Measurements from ENCODE around the gene SMG7.
"Not testable (repeated sequence)": the region's sequence is repeated elsewhere in the genome, so short reads cannot be mapped to it uniquely, and the experiment has no call there.

SMG7 gene

GRCh38 chr1:183472488-183473216 is at the start of gene SMG7:
TSS of gene SMG7 (plus strand) at chr1:183472499. CDS start at chr1:183472621, 122 bp downstream.
- no peaks in the 10 kb centered on the region for H3K9me3 ChIP-seq (replicated peaks in 1 of 11)
- H3K27me3 ChIP-seq = no peaks in the 10 kb centered on the region
- peaks cover 40 to 59% (median 51%) of the 10 kb centered on the region in 10 experiments for H3K4me1 ChIP-seq
- H4K20me1 ChIP-seq = peaks cover 10 to 41% (median 23%) of the 10 kb centered on the region in 11 experiments; a peak in 16 of 22 replicates
- H3K4me2 ChIP-seq = peak within 1 kb of the TSS; percentile 87 to 98 (median 94)
- H3K36me3 ChIP-seq = peaks cover 0 to 29% (median 13%) of the 10 kb centered on the region in 11 experiments; a peak in 13 of 22 replicates
- H3K9ac ChIP-seq = peak within 1 kb of the TSS; percentile 95 to 99 (median 99)
- H3K27ac ChIP-seq = peak within 1 kb of the TSS; percentile 98 to 100 (median 99)
- no peak for TF ChIP-seq Cebpa-rat (IDR thresholded peaks at IDR 0.05)
- peak within 1 kb of the TSS; percentile 88 to 100 (median 98) for H3K4me3 ChIP-seq

- no peaks in the 10 kb centered on the region for H3K27me3 ChIP-seq
- no peaks in the 10 kb centered on the region for H4K20me1 ChIP-seq
- no peak overlapping the region for H3K4me3 ChIP-seq
- H3K4me2 ChIP-seq = no peak overlapping the region
- H3K36me3 ChIP-seq = no peaks in the 10 kb centered on the region
- no peaks in the 10 kb centered on the region for H3K4me1 ChIP-seq
- no peak overlapping the region for H3K9ac ChIP-seq
- no peak overlapping the region for H3K27ac ChIP-seq
- TF ChIP-seq Cebpa-rat (IDR thresholded peaks at IDR 0.05) = no peak
- peaks cover 0 to 9% (median 4%) of the 10 kb centered on the region in 11 experiments; a peak in 4 of 22 replicates for H3K9me3 ChIP-seq (replicated peaks in 1 of 11)
These were observed 48.8 kb upstream of the SMG7 start for GRCh38 chr1:183423541-183423940.

GRCh38 chr1:183424691-183425090 is 47.6 kb upstream of the SMG7 start:
- Histone ChIP-seq H3K27me3 (no peaks in the 10 kb centered on the region), H3K4me2 (no peak overlapping the region), H3K9me3 (replicated peaks in 1 of 11) (peaks cover 0 to 18% (median 9%) of the 10 kb centered on the region in 11 experiments; a peak in 17 of 22 replicates)

GRCh38 chr1:183427591-183427990 is 44.7 kb upstream of the SMG7 start:
- not testable (repeated sequence) for H3K9ac ChIP-seq, H3K4me2 ChIP-seq, H3K27ac ChIP-seq, H3K36me3 ChIP-seq, H3K4me3 ChIP-seq, H3K27me3 ChIP-seq, H4K20me1 ChIP-seq, H3K4me1 ChIP-seq
- H3K9me3 ChIP-seq (replicated peaks in 1 of 11) = peaks cover 0 to 33% (median 15%) of the 10 kb centered on the region in 11 experiments; a peak in 17 of 22 replicates

More at GRCh38 chr1:183424691-183425090, 47.6 kb upstream of the SMG7 start:
- Histone ChIP-seq H4K20me1 (no peaks in the 10 kb centered on the region), H3K4me3 (no peak overlapping the region), H3K27ac (no peak overlapping the region), H3K36me3 (no peaks in the 10 kb centered on the region), H3K4me1 (no peaks in the 10 kb centered on the region), H3K9ac (no peak overlapping the region)
- no peak for TF ChIP-seq Cebpa-rat (IDR thresholded peaks at IDR 0.05)

- no peak overlapping the region for H3K4me3 ChIP-seq
- H4K20me1 ChIP-seq = no peaks in the 10 kb centered on the region
- H3K27ac ChIP-seq = no peak overlapping the region
- TF ChIP-seq Cebpa-rat (IDR thresholded peaks at IDR 0.05) = no peak
- no peak overlapping the region for H3K9ac ChIP-seq
- no peaks in the 10 kb centered on the region for H3K27me3 ChIP-seq
- H3K9me3 ChIP-seq (replicated peaks in 1 of 11) = peaks cover 0 to 26% (median 11%) of the 10 kb centered on the region in 11 experiments; a peak in 17 of 22 replicates
- no peaks in the 10 kb centered on the region for H3K4me1 ChIP-seq
- H3K36me3 ChIP-seq = no peaks in the 10 kb centered on the region
- H3K4me2 ChIP-seq = no peak overlapping the region
These were observed 40.3 kb upstream of the SMG7 start for GRCh38 chr1:183431840-183432547.

- Histone ChIP-seq H3K27ac (no peak overlapping the region), H3K9ac (no peak overlapping the region), H3K4me1 (no peaks in the 10 kb centered on the region), H3K4me2 (no peak overlapping the region), H3K27me3 (no peaks in the 10 kb centered on the region), H3K9me3 (replicated peaks in 1 of 11) (peaks cover 0 to 24% (median 10%) of the 10 kb centered on the region in 11 experiments; a peak in 16 of 22 replicates), H3K36me3 (no peaks in the 10 kb centered on the region), H4K20me1 (no peaks in the 10 kb centered on the region), H3K4me3 (no peak overlapping the region)
- no peak for TF ChIP-seq Cebpa-rat (IDR thresholded peaks at IDR 0.05)
These were observed 39.8 kb upstream of the SMG7 start for GRCh38 chr1:183432548-183432875.

GRCh38 chr1:183433703-183434102 is 38.6 kb upstream of the SMG7 start:
- Histone ChIP-seq H3K36me3 (no peaks in the 10 kb centered on the region), H3K27me3 (no peaks in the 10 kb centered on the region), H3K4me2 (no peak overlapping the region), H3K9me3 (replicated peaks in 1 of 11) (peaks cover 0 to 24% (median 10%) of the 10 kb centered on the region in 11 experiments; a peak in 16 of 22 replicates), H3K4me1 (no peaks in the 10 kb centered on the region), H4K20me1 (no peaks in the 10 kb centered on the region), H3K9ac (no peak overlapping the region), H3K27ac (no peak overlapping the region), H3K4me3 (no peak overlapping the region)
- TF ChIP-seq Cebpa-rat (IDR thresholded peaks at IDR 0.05) = no peak

- Histone ChIP-seq H3K9me3 (replicated peaks in 1 of 11) (peaks cover 0 to 6% (median 0%) of the 10 kb centered on the region in 11 experiments; a peak in 3 of 22 replicates), H3K27me3 (no peaks in the 10 kb centered on the region), H3K9ac (no peak overlapping the region), H4K20me1 (no peaks in the 10 kb centered on the region), H3K4me3 (no peak overlapping the region), H3K4me2 (no peak overlapping the region), H3K27ac (no peak overlapping the region), H3K36me3 (no peaks in the 10 kb centered on the region), H3K4me1 (no peaks in the 10 kb centered on the region)
- no peak for TF ChIP-seq Cebpa-rat (IDR thresholded peaks at IDR 0.05)
These were observed 36.8 kb upstream of the SMG7 start for GRCh38 chr1:183435497-183435896.

- no peaks in the 10 kb centered on the region for H3K27me3 ChIP-seq
- H3K4me2 ChIP-seq = no peak overlapping the region
- H3K36me3 ChIP-seq = no peaks in the 10 kb centered on the region
- no peak overlapping the region for H3K9ac ChIP-seq
- H4K20me1 ChIP-seq = no peaks in the 10 kb centered on the region
- H3K4me1 ChIP-seq = peaks cover 0 to 4% (median 0%) of the 10 kb centered on the region in 10 experiments; a peak in 2 of 20 replicates
- H3K4me3 ChIP-seq = no peak overlapping the region
- TF ChIP-seq Cebpa-rat (IDR thresholded peaks at IDR 0.05) = no peak
- H3K9me3 ChIP-seq (replicated peaks in 1 of 11) = no peaks in the 10 kb centered on the region
- no peak overlapping the region for H3K27ac ChIP-seq
These were observed 34.2 kb upstream of the SMG7 start for GRCh38 chr1:183438060-183438459.

All from BLaER1 treated with 17β-estradiol and CSF1 and Interleukin-3, amounts not matched to agents 10 nM and 100 nM (cell line).